DMS79 treated with DMSO at 0.1 percent for 48 hours (cell line): ENCODE data around the gene RAB5IF.
"Not testable (repeated sequence)": the region's sequence is repeated elsewhere in the genome, so short reads cannot be mapped to it uniquely, and the experiment has no call there.

Experiments used
- DNase-seq: peaks from one replicate; lab custom pipeline; 2025; lab: John Stamatoyannopoulos, UW

RAB5IF gene

DNA sequence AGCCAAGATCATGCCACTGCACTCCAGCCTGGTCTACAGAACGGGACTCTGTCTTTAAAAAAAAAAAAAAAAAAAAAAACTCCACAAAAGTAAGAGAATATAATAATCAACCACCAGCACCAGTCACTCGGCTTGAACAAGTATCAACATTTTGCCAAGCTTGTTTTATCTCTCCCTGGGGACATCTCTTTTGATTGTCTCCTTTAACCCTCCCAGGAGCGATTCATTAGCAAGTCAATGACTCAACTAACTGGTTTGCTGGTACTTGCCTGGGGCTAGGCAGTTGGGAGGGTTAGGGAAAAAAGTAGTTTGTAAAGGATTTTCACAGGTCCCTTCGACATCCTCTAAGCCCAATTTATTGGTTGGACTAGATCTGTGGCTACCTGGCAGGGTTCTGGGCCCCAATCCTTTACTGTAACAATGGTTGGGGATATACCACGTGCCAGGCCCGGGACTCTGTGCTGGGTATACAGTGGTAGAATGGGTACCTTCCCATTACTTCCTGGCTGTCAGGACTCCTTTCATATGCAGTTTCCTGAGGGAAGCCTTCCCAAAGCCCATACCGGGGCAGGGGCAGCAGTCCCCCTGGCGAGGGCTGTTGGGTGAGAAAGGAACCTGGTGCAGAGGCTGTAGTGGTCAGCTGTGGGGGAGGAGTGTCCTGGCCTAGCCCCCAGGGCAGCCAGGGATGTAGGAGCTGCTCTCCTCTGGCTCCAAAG, 20.0 kb upstream of the RAB5IF start:
- DNase-seq = peak; percentile 40

DNA sequence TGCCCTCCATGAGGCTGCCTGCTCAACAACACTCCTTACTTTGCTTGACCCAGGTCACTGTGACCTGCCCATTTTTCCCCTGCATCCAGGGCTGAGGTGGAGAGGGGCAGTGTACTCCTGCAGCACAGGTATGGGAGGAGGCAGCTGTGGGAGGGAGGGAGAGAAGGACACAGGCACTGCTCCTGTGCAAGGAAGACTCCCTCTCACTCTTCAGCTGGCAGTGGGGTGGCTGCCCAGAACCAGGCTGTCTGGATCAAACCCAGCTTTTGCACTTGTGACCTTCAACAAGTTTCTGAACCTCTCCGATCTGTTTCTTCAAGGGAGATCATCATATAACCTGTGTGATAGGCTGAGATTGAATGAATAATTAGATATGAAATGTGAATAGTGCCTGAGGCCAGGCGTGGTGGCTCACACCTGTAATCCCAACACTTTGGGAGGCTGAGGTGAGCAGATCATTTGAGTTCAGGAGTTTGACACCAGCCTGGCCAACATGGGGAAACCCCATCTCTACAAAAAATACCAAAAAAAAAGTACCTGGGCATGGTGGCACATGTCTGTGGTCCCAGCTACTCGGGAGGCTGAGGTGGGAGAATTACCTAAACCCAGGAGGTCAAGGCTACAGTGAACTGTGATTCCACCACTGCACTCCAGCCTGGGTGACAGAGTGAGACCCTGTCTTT, 18.1 kb upstream of the RAB5IF start:
- no peak for DNase-seq

DNA sequence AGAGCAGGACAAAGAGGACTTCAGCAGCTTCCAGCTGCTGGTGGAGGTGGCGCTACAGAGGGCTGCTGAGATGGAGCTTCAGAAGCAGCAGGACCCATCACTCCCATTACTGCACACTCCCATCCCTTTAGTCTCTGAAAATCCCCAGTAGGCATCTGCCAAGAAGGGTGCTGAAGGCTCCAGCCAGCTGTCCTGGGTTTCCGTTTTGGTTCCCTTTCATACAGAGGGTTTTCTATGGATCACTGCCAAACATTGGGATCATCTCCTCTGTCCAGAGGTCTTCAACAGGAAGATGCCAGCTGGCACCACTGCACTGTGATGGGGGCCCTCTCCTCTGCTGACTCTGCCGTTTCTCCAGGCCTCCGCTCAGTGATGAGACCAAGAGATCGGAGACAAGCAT, 14.3 kb upstream of the RAB5IF start:
- no peak for DNase-seq

DNA sequence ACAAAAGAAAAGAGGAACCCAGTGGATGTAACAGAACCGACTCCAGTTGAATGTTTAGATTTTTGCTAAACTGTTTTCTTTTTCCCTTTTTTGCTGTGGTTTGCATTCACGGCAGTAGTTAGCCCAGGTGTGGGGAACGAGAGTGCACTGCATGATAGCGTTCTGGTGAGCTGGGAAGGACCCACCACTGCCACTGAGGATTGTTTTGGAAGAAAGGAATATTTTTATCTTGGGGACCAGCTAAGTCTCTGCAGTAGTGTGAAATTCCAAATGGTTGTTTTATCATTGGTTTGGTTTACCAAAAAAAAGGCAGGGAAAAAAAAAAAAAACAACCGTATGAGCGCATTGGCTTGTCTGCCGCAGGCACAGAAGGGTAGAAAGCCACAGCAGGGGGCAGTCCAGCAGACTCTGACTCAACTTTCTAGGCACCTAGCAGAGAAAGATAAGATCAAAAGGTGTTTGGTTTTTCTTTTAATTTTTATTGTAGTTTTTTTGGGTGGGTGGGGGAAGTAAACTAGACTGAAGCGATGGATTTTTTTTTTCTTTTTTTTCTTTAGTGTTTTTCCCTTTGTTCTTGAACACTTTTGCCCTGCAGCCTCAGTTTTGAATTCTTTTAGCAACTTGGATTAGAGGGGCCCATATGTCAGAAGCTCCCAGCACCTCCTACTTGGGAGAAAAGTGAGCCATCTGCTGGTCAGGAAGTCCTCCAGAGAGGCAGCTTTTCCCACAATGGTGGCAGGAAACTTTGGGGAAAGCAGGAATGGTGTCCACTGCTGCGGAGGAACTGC, 13.5 kb upstream of the RAB5IF start:
- DNase-seq = no peak

DNA sequence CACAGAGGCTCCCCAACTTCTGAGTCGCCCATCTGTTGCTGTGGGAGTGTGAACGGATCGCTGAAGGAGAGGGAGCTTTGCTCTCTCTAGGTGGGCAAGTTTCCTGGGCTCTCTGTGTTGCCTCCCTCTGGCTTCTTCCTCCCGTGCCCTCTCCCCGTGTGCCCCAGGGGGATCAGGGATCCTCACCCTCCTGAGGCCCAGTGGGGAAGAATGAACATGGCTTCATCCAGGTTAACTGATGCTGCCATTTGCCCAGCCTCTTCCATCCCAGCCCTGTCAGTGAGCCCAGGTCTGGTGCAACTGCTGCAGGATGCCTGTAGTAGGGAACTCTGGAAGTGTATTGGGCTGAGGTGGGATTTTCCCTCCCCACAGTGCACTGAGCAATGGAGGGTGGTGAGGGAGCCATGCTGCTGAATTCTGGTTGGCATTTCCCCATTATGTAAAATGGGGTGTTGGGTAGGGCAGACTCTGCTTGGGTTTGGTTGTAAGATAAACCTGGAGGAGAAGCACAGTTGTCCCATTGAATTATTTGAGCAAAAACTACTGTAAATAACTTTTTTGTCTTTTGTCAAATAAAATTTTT, 12.1 kb upstream of the RAB5IF start:
- DNase-seq = no peak

DNA sequence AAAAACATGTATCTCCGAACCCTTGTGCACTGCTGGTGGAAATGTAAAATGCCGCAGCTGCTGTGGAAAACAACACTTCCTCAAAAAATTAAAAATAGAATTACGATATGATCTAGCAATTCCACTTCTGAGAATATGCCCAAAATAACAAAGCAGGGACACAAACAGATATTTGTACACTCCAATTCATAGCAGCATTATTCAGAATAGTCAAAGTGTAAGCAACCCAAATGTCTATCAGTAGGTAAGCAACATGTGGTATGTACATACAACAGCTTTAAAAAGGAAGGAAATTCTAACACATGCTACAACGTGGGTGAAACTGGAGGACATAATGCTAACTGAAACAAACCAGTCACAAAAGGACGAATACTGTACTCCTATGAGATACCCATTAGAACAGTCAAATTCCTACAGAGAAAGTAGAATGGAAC, 5.7 kb upstream of the RAB5IF start:
- no peak for DNase-seq

DNA sequence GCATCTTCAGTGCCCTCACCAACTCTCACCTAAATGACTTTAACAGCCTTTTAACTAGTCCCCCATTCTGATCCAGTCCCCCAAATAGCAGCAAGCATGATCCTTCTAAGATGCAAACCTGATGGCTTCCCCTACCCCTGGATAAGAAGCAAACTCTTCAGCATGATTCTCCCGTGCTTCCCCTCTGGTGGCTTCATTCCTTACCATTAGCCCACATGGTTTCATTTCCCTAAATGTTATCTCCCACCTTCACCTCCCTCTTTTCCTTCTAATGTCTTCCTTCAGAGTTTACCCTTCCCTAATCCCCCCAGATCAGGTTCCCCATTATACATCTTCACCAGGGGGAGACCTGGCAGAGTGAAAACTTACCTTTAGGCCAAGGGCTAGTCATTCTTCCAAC, 4.0 kb upstream of the RAB5IF start:
- no peak for DNase-seq

DNA sequence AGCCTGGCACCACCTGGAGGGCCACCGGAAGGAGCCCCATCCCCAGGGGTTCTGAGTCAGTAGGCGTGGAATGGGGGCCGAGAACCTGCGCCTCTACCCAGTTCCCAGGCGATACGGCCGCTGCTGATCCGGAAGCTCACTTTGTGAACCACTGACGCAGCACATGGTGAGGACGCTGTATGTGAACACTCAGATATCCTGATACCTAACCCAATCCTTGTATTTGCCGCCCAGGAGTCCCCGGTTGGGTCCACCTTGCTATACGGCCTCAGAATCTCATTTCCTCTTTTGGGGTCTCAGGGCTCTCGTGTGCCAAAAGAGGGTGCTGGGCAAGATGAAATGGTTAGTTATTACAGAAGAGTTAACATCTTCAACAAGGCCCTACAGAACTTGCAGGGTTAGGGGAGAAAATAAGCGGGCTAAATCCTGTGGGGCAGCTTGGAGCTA, 604 bp upstream of the RAB5IF start:
- DNase-seq = no peak

DNA sequence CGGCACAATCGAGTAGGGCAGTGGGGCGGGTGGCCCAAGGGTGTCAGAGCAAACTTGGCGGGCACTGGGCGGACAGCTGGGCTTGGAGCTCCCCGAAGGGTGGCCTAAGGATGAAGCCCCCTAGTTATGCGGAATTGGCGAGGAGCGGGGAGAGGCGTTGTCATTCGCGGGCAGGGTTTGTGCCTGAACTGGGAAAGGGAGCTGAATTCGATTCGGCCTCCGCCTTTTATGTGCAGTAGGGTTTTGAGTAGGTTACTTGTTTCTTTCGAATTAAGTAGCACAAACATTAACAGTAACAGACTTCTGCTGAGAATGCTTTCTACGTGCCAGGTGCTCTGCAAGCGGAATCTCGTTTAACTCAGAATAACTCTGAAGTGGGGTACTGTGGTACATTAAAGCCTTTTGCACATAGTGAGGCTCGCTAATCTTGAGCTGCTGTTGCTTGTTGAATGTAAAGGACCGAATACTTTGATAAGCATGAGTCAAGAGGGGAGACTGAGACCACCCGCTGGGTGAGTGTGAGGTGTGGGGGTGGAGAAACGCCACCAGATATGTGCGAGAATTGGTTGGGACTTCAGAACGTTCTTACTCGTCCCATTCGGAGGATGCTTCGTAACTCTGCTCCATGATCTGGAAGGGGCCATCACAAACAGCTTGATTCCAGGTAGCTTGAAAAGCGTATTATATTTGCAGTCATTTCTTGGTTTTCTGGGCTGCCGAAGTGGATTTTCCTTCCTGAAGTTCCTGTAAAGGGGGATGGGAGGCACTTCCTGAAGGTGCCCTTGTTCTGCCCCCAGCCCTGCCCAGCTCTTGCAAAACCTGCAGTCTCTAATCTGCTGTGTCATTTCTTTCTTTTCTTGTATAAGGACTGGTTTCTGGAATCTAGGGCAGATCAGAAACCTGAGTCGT, 833 bp downstream of the RAB5IF start:
- DNase-seq = no peak

DNA sequence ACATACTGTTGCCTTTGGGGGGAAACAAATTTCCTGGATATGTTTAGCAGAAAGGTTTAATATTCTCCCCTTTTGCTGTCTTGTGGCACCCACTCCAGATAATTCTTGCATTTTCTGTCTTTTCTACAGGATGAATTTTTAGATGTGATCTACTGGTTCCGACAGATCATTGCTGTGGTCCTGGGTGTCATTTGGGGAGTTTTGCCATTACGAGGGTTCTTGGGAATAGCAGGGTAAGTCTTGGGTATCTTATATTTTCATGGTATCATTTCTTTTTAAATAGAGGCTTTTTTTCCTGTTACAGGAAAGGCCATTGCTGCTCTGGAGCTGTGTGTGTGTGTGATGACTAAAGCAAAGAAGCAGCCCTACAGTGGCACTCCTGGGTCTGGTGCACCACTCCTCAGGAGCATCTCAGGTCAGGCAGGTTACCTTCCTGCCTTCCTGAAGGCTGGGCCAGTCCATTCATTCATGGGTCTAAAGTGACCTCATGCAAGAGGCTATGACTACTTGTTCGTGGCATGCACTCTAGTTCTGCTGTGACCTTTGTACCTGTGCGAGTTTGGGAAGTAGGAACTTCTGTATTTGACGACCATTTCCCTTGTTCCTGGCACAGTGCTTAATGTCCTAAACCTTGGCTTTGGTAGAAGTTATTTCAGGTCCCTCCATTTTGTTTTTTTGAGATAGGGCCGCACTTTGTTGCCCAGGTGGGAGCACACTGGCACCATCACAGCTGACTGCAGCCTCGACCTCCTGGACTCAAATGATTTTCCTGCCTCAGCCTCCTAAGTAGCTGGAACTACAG, 2.2 kb downstream of the RAB5IF start:
- DNase-seq = no peak

DNA sequence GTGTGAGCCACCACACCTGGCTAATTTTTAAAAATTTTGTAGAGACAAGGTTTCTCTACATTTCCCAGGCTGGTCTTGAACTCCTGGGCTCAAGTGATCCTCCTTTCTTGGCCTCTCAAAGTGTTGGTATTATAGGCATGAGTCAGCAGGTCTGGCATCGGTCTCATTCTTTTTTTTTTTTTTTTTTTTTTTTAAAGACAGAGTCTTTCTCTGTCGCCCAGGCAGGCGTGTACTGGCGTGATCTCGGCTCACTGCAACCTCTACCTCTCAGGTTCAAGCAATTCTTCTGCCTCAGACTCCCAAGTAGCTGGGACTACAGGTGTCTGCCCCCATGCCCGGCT, 2.8 kb downstream of the RAB5IF start:
- DNase-seq = not testable (repeated sequence)

DNA sequence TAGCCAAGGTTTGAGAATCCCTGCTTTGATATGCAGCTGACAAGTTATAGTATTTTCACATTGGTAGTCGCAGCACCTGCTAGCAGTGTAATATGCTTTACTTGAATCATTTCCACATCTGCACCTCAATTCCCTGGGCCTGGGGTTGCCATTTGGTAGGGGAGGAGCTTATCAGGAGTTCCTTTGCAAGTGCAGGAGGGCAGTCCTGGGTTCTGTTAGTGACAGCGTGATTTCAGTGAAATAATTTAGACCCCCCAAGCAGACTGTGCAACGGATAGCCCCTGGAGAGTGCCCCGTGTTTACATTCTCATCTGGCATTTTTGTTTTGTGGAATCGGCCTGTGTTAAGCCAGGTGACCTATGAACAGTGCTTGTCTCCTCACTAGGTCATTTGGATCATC, 6.0 kb downstream of the RAB5IF start:
- no peak for DNase-seq

DNA sequence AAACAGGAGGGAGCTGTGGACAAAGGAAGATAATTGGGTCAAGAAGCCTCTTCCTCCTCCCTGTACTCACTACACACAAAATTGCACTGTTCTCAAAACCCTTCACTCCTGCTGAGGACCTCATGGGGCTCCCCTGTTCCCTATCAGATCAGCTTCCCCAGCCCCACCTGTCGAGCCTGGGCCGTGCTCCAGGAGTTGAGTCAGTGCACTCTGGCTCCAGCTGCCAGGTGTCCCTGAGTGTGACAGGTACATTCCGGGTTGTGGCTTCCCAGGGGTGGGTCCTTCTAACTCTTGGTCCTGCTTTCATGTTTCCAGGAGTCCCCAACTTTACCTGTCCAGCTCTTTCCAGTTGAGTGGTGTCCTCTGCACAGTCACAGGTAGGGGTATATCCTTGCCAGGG, 8.4 kb downstream of the RAB5IF start:
- DNase-seq = peak; percentile 22

DNA sequence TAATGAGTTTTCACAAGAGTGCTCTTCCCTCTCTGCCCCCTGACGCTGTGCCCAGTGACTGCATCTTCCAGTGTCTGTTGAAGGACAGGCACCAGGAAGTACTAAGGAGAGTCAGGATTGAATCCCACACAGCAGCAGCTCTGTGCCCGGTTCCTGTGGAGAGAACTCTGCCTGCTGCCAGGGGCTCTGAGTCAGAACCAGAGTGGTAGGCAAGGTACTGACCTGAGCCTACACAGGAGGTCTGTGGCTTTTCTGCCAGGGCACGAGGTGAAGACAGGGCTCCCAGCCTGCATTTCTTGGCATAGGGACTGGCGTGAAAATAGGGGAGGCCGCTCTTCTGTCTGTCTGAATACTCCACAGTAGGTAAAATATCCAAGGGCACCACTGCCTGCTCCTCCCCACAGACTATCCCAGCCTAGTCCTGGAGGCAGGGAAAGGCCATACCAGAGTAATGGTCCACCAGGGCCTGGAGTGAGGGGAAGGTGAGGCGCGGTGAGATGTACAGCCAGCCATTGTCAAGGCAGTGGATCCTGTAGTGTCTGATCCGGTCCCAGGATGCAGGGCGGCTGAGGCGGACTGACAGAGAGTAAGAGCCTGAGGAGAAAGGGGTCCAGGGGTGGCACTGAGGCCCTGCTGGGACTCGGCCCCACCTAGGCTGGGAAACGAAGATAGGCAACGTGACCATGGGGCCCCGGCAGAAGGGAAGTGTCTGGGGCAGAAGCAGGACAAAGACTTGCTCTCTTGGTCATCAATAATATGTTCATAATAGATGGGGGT, 9.4 kb downstream of the RAB5IF start:
- DNase-seq = no peak

DNA sequence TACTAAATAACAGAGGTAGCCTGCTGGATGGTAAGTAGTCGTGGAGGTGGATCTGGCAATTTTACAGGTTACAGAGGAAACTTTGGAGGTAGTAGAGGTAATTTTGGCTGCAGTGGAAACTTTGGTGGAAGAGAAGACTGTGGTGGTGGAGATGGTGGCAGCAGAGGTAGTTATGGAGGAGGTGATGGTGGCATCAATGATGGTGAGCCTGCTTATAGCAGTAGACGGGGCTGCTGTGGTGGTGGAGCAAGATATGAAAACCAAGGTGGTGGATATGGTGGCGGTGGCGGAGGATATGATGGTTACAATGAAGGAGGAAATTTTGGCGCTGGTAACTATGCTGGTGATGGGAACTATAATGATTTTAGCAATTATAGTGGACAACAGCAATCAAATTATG, 15.3 kb downstream of the RAB5IF start:
- DNase-seq = no peak

DNA sequence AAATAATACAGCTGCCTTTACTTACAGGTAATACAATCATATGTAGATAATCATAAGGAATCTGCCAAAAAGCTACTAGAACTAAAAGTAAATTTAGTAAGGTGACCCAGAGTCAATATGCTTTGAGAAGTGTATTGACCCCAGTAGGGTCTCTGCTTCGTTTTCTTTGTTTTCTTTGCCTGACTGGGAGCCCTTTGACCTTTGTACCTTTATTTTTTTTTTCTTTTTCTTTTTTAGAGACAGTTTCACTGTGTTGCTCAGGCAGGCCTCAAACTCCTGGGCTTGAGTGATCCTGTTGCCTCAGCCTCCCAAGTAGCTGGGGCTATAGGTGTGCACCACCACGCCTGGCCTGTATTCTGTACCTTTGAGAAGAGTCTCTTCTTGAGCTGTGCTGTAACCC, 17.9 kb downstream of the RAB5IF start:
- DNase-seq = no peak

DNA sequence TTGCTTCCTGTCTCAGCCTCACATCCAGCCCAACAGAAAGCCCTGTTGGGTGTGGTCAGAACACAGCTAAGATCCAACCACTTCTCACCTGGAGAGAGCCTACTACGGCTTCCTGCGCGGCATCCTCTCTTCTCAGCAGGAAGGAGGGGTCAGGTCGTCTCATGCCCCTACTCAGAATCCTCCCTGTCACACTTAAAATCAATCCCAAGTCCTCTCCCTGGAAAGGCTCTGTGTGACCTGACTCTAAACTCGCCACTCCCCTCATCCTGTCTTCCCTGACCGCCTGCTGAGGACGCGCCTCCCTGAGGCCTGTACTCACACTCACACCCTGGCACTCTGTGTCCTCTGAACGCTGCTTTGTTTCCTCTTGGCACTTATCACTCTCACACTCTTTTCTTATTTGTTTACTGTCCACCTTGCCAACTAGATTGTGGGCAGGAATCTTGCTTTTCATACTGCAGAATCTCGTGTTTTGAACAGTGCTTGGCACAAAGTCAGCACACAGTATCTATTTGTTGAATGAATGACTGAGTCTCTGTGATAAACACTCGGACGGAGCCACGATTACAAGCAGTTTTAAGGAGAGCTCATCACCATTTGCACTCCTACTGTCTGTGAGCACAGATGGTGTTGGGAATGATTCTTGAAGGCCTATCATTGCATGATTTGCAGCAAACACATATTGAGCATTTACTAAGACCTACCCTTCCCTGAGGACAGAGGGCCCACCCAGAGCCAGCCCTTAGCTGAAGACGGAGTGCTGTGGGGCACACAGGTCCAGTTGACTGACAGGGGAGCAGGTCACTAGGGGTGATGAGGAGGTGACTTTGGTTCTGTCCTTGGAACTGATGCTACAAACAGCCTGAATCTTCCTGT, 18.7 kb downstream of the RAB5IF start:
- DNase-seq = no peak

DNA sequence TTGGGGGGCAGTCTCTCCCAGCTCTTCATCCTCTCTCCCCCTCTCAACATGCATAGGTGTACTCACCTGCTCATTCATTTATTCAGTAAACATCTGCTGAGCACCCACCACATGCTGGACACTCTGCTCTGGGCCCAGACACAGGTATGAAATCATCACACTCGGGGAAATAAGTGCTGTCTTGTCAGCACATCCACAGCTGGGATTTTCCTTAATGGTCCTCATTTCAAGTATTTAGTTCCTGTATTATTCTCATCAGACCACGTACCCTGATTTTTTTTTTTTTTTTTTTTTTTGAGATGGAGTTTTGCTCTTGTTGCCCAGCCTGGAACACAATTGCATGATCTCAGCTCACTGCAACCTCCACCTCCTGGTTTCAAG, 19.4 kb downstream of the RAB5IF start:
- no peak for DNase-seq

DNA sequence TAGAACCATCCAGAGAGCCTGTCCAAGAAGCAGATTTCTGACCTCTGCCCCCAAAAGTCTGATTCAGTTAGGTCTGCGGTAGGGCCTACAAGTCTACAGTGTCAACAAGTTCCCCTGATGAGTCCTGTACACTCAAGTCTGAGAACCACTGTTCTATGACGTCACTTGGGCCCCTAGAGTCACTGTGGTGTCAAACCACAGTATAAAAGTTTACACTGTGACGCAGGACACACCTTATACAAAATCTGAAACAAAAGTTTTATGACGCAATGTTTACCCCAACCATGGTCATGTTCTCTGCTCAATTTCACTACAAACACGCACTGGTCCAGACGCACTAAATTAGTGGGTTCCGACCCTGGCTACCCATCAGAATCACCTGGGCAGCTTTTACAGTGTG, 22.5 kb downstream of the RAB5IF start:
- no peak for DNase-seq
